HCT116 (cell line): ENCODE results near the gene POLR2I. TPM values are rescaled to one million over a fixed set of nuclear protein-coding genes. Genes with fewer than 3 reads are reported as not detected.

Experiments
- ATAC-seq: fragments of 200-7000 bp; cut with Tn5 transposase; 2 replicates; pipeline ENCODE4 v1.9.1; 2020; ENCODE audit warnings: mild to moderate bottlenecking, moderate library complexity
- BruUV-seq: library from RNA; stranded (reverse); fragments of 400-500 nt; replicated peaks from 2 replicates; lab custom pipeline; 2021; lab: Mats Ljungman, UMichigan
- CTCF ChIA-PET: fragments of 300-600 bp; sonication (Branson Sonifier 250); formaldehyde crosslinking; loops from one replicate; lab custom pipeline; 2021; ENCODE audit warnings: antibody characterized with exemption; lab: Charles Lee
- POLR2A ChIA-PET: fragments of 300-600, 350-600 bp; sonication (Branson Sonifier 250); formaldehyde crosslinking; loops from one replicate; lab custom pipeline; 2021; ENCODE audit warnings: antibody characterized with exemption; lab: Charles Lee
- RAD21 ChIA-PET, 2 experiments: fragments of 300-600 bp; sonication (Branson Sonifier 250); formaldehyde crosslinking; loops; one replicate each; lab custom pipeline; 2023; ENCODE audit warnings: low total read pairs in 2 of 2; ENCODE audit not compliant: uncharacterized antibody in 2 of 2, unreplicated experiment in 2 of 2, low non-redundant PET in 1 of 2; lab: Charles Lee
- DNase-seq: peaks from one replicate; pipeline ENCODE4 v3.0.0-alpha.2; 2010; ENCODE audit warnings: low read depth, low spot score
- H2AFZ ChIP-seq: fragments of 200-600 bp; shearing (Covaris generic), sonication (generic); 2 replicates; pipeline ENCODE4 v1.6.1; 2017; ENCODE audit warnings: low read depth, mixed run types, mixed read lengths, antibody characterized with exemption, low read length; ENCODE audit not compliant: poor library complexity, severe bottlenecking
- H3K27ac ChIP-seq: 2 replicates; pipeline ENCODE4 v1.5.1; 2012; ENCODE audit warnings: low read depth, low read length
- H3K27me3 ChIP-seq: fragments of 200-600 bp; sonication (generic); 2 replicates; pipeline ENCODE4 v1.6.1; 2016; ENCODE audit warnings: mixed run types, low read length, mixed read lengths; ENCODE audit not compliant: insufficient read depth
- H3K36me3 ChIP-seq, 2 experiments: fragments of 200-500 bp in 1 of 2; fragments of 200-600 bp in 1 of 2; sonication (Bioruptor generic) in 1 of 2; sonication (generic) in 1 of 2; 2 replicates each; pipeline versions ENCODE4 v1.5.1 to v1.6.1; 2014 to 2016; ENCODE audit warnings: low read length in 2 of 2, inconsistent platforms in 1 of 2, mixed read lengths in 1 of 2, mixed run types in 1 of 2; ENCODE audit not compliant: insufficient read depth in 2 of 2, control insufficient read depth in 1 of 2
- H3K4me1 ChIP-seq, 2 experiments: fragments of 200-600 bp in 1 of 2; sonication (generic) in 1 of 2; 2 replicates each; pipeline versions ENCODE4 v1.5.1 to v1.6.1; 2012 to 2017; ENCODE audit warnings: low read length in 2 of 2, inconsistent platforms in 1 of 2, mild to moderate bottlenecking in 1 of 2, mixed read lengths in 1 of 2, mixed run types in 1 of 2, moderate library complexity in 1 of 2; ENCODE audit not compliant: insufficient read depth in 2 of 2, control insufficient read depth in 1 of 2
- H3K4me2 ChIP-seq: fragments of 200-600 bp; sonication (generic); 2 replicates; pipeline ENCODE4 v1.6.1; 2017; ENCODE audit warnings: mixed run types, low read length, mixed read lengths
- H3K4me3 ChIP-seq, 2 experiments: fragments of 200-600 bp in 1 of 2; sonication (generic) in 1 of 2; replicated peaks in 1 of 2; 2 replicates each; pipeline ENCODE4 v1.5.1; 2011 to 2016; ENCODE audit warnings: low read length in 2 of 2, control low read depth in 1 of 2, low read depth in 1 of 2, mild to moderate bottlenecking in 1 of 2, mixed read lengths in 1 of 2, mixed run types in 1 of 2
- H3K79me2 ChIP-seq: fragments of 200-600 bp; sonication (generic); 2 replicates; pipeline ENCODE4 v1.6.1; 2017; ENCODE audit warnings: mild to moderate bottlenecking, mixed run types, low read length, moderate library complexity, mixed read lengths; ENCODE audit not compliant: insufficient read depth
- H3K9ac ChIP-seq: fragments of 200-600 bp; sonication (generic); 2 replicates; pipeline ENCODE4 v1.6.1; 2016; ENCODE audit warnings: low read length, mixed read lengths
- H3K9me2 ChIP-seq: fragments of 200-600 bp; sonication (generic), shearing (Covaris generic); 2 replicates; pipeline ENCODE4 v1.6.1; 2017; ENCODE audit warnings: mixed run types, mild to moderate bottlenecking, moderate library complexity; ENCODE audit not compliant: insufficient read depth
- H3K9me3 ChIP-seq, 2 experiments: fragments of 200-500 bp in 1 of 2; fragments of 200-600 bp in 1 of 2; sonication (Bioruptor generic) in 1 of 2; sonication (generic) in 1 of 2; 2 replicates each; pipeline ENCODE4 v1.6.1; 2014 to 2017; ENCODE audit warnings: low read length in 2 of 2, mixed read lengths in 2 of 2, inconsistent platforms in 1 of 2, low read depth in 1 of 2, mild to moderate bottlenecking in 1 of 2, mixed run types in 1 of 2, moderate library complexity in 1 of 2; ENCODE audit not compliant: control insufficient read depth in 1 of 2, insufficient read depth in 1 of 2
- H4K20me1 ChIP-seq: fragments of 200-600 bp; sonication (generic), shearing (Covaris generic); 2 replicates; pipeline ENCODE4 v1.6.1; 2017; ENCODE audit warnings: mixed run types, mild to moderate bottlenecking, moderate library complexity; ENCODE audit not compliant: insufficient read depth
- CBX3 ChIP-seq: IDR thresholded peaks from 2 replicates; pipeline ENCODE4 v1.6.1; 2012; ENCODE audit warnings: low read depth
- CEBPB ChIP-seq: IDR thresholded peaks from 2 replicates; pipeline ENCODE4 v1.6.1; 2012; ENCODE audit warnings: low read depth
- EGR1 ChIP-seq: IDR thresholded peaks from 2 replicates; pipeline ENCODE4 v1.6.1; 2012; ENCODE audit warnings: low read depth
- ELF1 ChIP-seq: IDR thresholded peaks from 2 replicates; pipeline ENCODE4 v1.6.1; 2012; ENCODE audit warnings: low read depth, borderline replicate concordance
- EZH2 ChIP-seq: fragments of 200-600 bp; sonication (generic); IDR thresholded peaks from 2 replicates; pipeline ENCODE4 v1.6.1; 2017; ENCODE audit warnings: antibody characterized with exemption, mixed run types
- EZH2phosphoT487 ChIP-seq: fragments of 200-600 bp; IDR thresholded peaks from 2 replicates; pipeline ENCODE4 v1.6.1; 2018; ENCODE audit warnings: antibody characterized with exemption, borderline replicate concordance
- FOSL1 ChIP-seq: IDR thresholded peaks from 2 replicates; pipeline ENCODE4 v1.6.1; 2012; ENCODE audit warnings: low read depth
- POLR2A ChIP-seq: IDR thresholded peaks from 2 replicates; pipeline ENCODE4 v1.7.0; 2011; ENCODE audit warnings: borderline replicate concordance; ENCODE audit not compliant: insufficient read depth, insufficient read length; ENCODE audit errors: extremely low read depth
- POLR2AphosphoS5 ChIP-seq: IDR thresholded peaks from 2 replicates; pipeline ENCODE4 v1.6.1; 2011; ENCODE audit warnings: mild to moderate bottlenecking, low read depth, low read length, moderate library complexity
- RAD21 ChIP-seq: IDR thresholded peaks from 2 replicates; pipeline ENCODE4 v1.6.1; 2012; ENCODE audit warnings: low read depth, mild to moderate bottlenecking
- SIN3A ChIP-seq: IDR thresholded peaks from 2 replicates; pipeline ENCODE4 v1.6.1; 2012; ENCODE audit warnings: low read depth
- SRF ChIP-seq: IDR thresholded peaks from 2 replicates; pipeline ENCODE4 v1.6.1; 2012; ENCODE audit warnings: low read depth
- YY1 ChIP-seq: IDR thresholded peaks from 2 replicates; pipeline ENCODE4 v1.6.1; 2011; ENCODE audit warnings: low read length, low read depth, moderate library complexity, mild to moderate bottlenecking; ENCODE audit not compliant: insufficient replicate concordance; ENCODE audit errors: extremely low read depth
- ZFX ChIP-seq: fragments of 450-650 bp; IDR thresholded peaks from 2 replicates; pipeline ENCODE4 v1.6.1; 2017
- intact Hi-C: fragments of 100-400 bp; cut with micrococcal nuclease; formaldehyde crosslinking; loops from 2 replicates; pipeline ENCODE4 v1.10.0; 2022
- total RNA-seq: library from RNA; stranded (reverse); gene quantifications from one replicate; pipeline ENCODE4 v1.2.1, GENCODE V29; 2021; ENCODE audit not compliant: unreplicated experiment
- TF ChIP-seq, protein P1 (sequence below): IDR thresholded peaks from 2 replicates; pipeline ENCODE4 v1.6.1; 2012
- TF ChIP-seq, protein P2 (sequence below): IDR thresholded peaks from 2 replicates; pipeline ENCODE4 v1.6.1; 2012
- TF ChIP-seq, protein P3 (sequence below), 3 experiments: fragments of 200-600 bp in 1 of 3; sonication (generic) in 1 of 3; IDR thresholded peaks in 2 of 3; conservative IDR thresholded peaks in 1 of 3; 2 replicates each; pipeline ENCODE4 v1.5.1; 2012 to 2017; ENCODE audit warnings: low read depth in 2 of 3, low read length in 2 of 3, antibody characterized with exemption in 1 of 3, borderline replicate concordance in 1 of 3, control low read depth in 1 of 3, mild to moderate bottlenecking in 1 of 3, mixed read lengths in 1 of 3, mixed run types in 1 of 3, moderate library complexity in 1 of 3; ENCODE audit not compliant: insufficient read depth in 1 of 3
- TF ChIP-seq, protein P4 (sequence below): IDR thresholded peaks from 2 replicates; pipeline ENCODE4 v1.6.1; 2012; ENCODE audit warnings: low read depth
- TF ChIP-seq, protein P5 (sequence below): IDR thresholded peaks from 2 replicates; pipeline ENCODE4 v1.6.1; 2011; ENCODE audit warnings: mild to moderate bottlenecking, low read length, moderate library complexity; ENCODE audit not compliant: insufficient replicate concordance; ENCODE audit errors: extremely low read depth

Gene POLR2I
- total RNA-seq, 1 experiment from 2014 or later, result 108 TPM

DNA sequence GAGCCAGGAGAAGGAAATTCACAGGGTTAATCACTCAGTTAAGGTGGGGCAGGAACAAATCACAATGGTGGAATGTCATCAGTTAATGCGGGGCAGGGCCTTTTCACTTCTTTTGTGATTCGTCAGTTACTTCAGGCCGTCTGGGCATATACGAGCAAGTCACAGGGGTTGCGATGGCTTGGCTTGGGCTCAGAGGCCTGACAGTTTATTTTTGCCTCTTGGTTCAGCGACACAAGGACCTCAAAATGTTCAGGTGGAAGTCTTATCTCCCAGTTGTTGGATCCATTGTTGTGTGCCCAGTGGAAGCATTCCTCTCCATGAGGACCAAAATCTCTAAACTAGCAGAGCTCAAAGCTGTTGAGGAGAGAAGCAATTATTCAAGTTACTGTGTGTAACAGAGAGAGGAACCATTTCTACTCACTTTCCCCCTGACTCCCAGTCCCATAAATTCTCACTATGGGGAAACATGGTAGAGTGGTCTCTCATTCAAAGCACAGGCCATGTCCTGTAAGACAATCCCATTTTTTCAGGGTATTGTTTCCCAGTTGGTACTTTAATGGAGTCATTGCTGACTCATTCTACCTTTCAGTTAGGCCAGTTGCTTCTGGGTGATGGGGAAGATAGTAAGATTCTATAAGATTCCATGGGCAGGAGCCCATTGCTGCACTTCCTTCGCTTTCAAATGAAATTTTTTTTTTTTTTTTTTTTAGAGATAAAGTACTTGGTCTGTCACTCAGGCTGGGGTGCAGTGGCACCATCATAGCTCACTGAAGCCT is 46.3 kb upstream of the POLR2I start:
- DNase-seq, result no peak
- H3K27ac ChIP-seq, result no peak overlapping the region
- H3K4me1 ChIP-seq, result no peaks in the 10 kb centered on the region
- no peaks in the 10 kb centered on the region for H3K9me2 ChIP-seq
- no peak overlapping the region for H2AFZ ChIP-seq
- H3K79me2 ChIP-seq, result no peaks in the 10 kb centered on the region
- no peak overlapping the region for H3K4me2 ChIP-seq
- H3K9me3 ChIP-seq, result no peaks in the 10 kb centered on the region
- H3K27me3 ChIP-seq, result no peaks in the 10 kb centered on the region
- CTCF ChIA-PET, result no interaction called here
- peaks cover 0 to 7% of the 10 kb centered on the region in 2 experiments; a peak in 1 of 4 replicates for H3K36me3 ChIP-seq
- POLR2A ChIA-PET, result no interaction called here
- no peaks in the 10 kb centered on the region for H4K20me1 ChIP-seq
- TF ChIP-seq RAD21 (no peak), POLR2AphosphoS5 (no peak), EGR1 (no peak), EZH2phosphoT487 (no peak), ZFX (no peak), POLR2A (no peak), CBX3 (no peak), SRF (no peak), CEBPB (no peak), SIN3A (no peak), YY1 (no peak), EZH2 (no peak), ELF1 (no peak), FOSL1 (no peak)
- TF ChIP-seq, protein P1, sequence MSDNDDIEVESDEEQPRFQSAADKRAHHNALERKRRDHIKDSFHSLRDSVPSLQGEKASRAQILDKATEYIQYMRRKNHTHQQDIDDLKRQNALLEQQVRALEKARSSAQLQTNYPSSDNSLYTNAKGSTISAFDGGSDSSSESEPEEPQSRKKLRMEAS, result no peak
- TF ChIP-seq, protein P2, sequence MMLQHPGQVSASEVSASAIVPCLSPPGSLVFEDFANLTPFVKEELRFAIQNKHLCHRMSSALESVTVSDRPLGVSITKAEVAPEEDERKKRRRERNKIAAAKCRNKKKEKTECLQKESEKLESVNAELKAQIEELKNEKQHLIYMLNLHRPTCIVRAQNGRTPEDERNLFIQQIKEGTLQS, result no peak
- TF ChIP-seq, protein P3, sequence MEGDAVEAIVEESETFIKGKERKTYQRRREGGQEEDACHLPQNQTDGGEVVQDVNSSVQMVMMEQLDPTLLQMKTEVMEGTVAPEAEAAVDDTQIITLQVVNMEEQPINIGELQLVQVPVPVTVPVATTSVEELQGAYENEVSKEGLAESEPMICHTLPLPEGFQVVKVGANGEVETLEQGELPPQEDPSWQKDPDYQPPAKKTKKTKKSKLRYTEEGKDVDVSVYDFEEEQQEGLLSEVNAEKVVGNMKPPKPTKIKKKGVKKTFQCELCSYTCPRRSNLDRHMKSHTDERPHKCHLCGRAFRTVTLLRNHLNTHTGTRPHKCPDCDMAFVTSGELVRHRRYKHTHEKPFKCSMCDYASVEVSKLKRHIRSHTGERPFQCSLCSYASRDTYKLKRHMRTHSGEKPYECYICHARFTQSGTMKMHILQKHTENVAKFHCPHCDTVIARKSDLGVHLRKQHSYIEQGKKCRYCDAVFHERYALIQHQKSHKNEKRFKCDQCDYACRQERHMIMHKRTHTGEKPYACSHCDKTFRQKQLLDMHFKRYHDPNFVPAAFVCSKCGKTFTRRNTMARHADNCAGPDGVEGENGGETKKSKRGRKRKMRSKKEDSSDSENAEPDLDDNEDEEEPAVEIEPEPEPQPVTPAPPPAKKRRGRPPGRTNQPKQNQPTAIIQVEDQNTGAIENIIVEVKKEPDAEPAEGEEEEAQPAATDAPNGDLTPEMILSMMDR (IDR thresholded peaks at IDR 0.05 in 2 of 3, conservative IDR thresholded peaks at IDR 0.05 in 1 of 3; ENCODE audit: borderline replicate concordance in 1 of 3, insufficient read depth in 1 of 3, low read depth in 2 of 3, low read length in 2 of 3), result no peak
- TF ChIP-seq, protein P4, sequence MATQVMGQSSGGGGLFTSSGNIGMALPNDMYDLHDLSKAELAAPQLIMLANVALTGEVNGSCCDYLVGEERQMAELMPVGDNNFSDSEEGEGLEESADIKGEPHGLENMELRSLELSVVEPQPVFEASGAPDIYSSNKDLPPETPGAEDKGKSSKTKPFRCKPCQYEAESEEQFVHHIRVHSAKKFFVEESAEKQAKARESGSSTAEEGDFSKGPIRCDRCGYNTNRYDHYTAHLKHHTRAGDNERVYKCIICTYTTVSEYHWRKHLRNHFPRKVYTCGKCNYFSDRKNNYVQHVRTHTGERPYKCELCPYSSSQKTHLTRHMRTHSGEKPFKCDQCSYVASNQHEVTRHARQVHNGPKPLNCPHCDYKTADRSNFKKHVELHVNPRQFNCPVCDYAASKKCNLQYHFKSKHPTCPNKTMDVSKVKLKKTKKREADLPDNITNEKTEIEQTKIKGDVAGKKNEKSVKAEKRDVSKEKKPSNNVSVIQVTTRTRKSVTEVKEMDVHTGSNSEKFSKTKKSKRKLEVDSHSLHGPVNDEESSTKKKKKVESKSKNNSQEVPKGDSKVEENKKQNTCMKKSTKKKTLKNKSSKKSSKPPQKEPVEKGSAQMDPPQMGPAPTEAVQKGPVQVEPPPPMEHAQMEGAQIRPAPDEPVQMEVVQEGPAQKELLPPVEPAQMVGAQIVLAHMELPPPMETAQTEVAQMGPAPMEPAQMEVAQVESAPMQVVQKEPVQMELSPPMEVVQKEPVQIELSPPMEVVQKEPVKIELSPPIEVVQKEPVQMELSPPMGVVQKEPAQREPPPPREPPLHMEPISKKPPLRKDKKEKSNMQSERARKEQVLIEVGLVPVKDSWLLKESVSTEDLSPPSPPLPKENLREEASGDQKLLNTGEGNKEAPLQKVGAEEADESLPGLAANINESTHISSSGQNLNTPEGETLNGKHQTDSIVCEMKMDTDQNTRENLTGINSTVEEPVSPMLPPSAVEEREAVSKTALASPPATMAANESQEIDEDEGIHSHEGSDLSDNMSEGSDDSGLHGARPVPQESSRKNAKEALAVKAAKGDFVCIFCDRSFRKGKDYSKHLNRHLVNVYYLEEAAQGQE, result no peak
- TF ChIP-seq, protein P5, sequence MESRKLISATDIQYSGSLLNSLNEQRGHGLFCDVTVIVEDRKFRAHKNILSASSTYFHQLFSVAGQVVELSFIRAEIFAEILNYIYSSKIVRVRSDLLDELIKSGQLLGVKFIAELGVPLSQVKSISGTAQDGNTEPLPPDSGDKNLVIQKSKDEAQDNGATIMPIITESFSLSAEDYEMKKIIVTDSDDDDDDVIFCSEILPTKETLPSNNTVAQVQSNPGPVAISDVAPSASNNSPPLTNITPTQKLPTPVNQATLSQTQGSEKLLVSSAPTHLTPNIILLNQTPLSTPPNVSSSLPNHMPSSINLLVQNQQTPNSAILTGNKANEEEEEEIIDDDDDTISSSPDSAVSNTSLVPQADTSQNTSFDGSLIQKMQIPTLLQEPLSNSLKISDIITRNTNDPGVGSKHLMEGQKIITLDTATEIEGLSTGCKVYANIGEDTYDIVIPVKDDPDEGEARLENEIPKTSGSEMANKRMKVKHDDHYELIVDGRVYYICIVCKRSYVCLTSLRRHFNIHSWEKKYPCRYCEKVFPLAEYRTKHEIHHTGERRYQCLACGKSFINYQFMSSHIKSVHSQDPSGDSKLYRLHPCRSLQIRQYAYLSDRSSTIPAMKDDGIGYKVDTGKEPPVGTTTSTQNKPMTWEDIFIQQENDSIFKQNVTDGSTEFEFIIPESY, result no peak
- BruUV-seq, result no TSS peak
- no peak overlapping the region for H3K9ac ChIP-seq
- RAD21 ChIA-PET, result no interaction called here
- intact Hi-C loops, result no loop called here
- no peak for ATAC-seq
- H3K4me3 ChIP-seq, result no peak overlapping the region
